ENCODE data around the gene ANKRD33B.
A peak's percentile ranks its signal among the peaks of the same experiment; 100 is the strongest.

ANKRD33B gene

GRCh38 chr5:10623305-10623910 is 59.5 kb downstream of the ANKRD33B start:
- Histone ChIP-seq H3K4ac (ENCODE audit: low read depth in 1 of 2, low read length in 2 of 2) (no peak overlapping the region), H4K8ac (ENCODE audit: low read length) (no peak overlapping the region), H3K79me1 (replicated peaks; ENCODE audit: low read length, poor library complexity, severe bottlenecking) (peaks cover 36% of the 10 kb centered on the region), H2BK120ac (ENCODE audit: low read depth, low read length) (no peak overlapping the region), H3K27me3 (ENCODE audit: control insufficient read depth in 1 of 2, insufficient read depth in 1 of 2, low read length in 2 of 2) (no peaks in the 10 kb centered on the region), H3K36me3 (ENCODE audit: control insufficient read depth in 1 of 2, insufficient read depth in 2 of 2, low read depth in 1 of 2, low read length in 2 of 2) (peaks cover 14 to 39% of the 10 kb centered on the region in 2 experiments), H2BK5ac (ENCODE audit: low read depth, low read length, poor library complexity, severe bottlenecking) (no peak overlapping the region), H2BK12ac (ENCODE audit: low read length in 2 of 2) (no peak overlapping the region), H3K4me2 (ENCODE audit: low read length, poor library complexity, severe bottlenecking) (no peak overlapping the region), H3K23ac (ENCODE audit: low read length in 2 of 2) (no peak overlapping the region), H3K18ac (ENCODE audit: low read depth in 1 of 2, low read length in 2 of 2) (no peak overlapping the region), H2AK5ac (ENCODE audit: low read length, severe bottlenecking) (peak overlapping the region; percentile 71), H3K9ac (ENCODE audit: low read length) (no peak overlapping the region), H3K4me3 (ENCODE audit: insufficient read depth in 1 of 2, low read depth in 1 of 2, low read length in 2 of 2) (no peak overlapping the region), H2BK15ac (ENCODE audit: low read depth, poor library complexity, severe bottlenecking) (no peak overlapping the region), H3K27ac (ENCODE audit: low read length, poor library complexity, severe bottlenecking) (no peak overlapping the region), H2AFZ (ENCODE audit: low read depth, low read length) (no peak overlapping the region), H3K4me1 (ENCODE audit: control insufficient read depth, insufficient read depth, low read depth, low read length) (peaks cover 4% of the 10 kb centered on the region), H4K91ac (ENCODE audit: low read length) (no peak overlapping the region), H3K9me3 (ENCODE audit: control insufficient read depth, low read length) (peaks cover 11% of the 10 kb centered on the region), H3K14ac (ENCODE audit: low read length in 2 of 2) (no peak overlapping the region)
- no peak for DNase-seq
- WGBS: 98% methylated on average over 6 of the region's 10 CpGs

- H2BK12ac ChIP-seq (ENCODE audit: low read length in 2 of 2): no peak overlapping the region
- WGBS: 90% methylated on average over 9 of the region's 11 CpGs
- no peak overlapping the region for H3K27ac ChIP-seq (ENCODE audit: low read length, poor library complexity, severe bottlenecking)
These were observed 60.3 kb downstream of the ANKRD33B start for GRCh38 chr5:10624206-10624605.

GRCh38 chr5:10624679-10625078 is 60.8 kb downstream of the ANKRD33B start:
- no peak overlapping the region for H2BK15ac ChIP-seq (ENCODE audit: low read depth, poor library complexity, severe bottlenecking)
- H3K27ac ChIP-seq (ENCODE audit: low read length, poor library complexity, severe bottlenecking): no peak overlapping the region
- peaks cover 38% of the 10 kb centered on the region for H3K79me1 ChIP-seq (replicated peaks; ENCODE audit: low read length, poor library complexity, severe bottlenecking)
- no peaks in the 10 kb centered on the region for H3K27me3 ChIP-seq (ENCODE audit: control insufficient read depth in 1 of 2, insufficient read depth in 1 of 2, low read length in 2 of 2)
- WGBS: 98% methylated on average over 6 of the region's 6 CpGs
- peaks cover 3 to 28% of the 10 kb centered on the region in 2 experiments for H3K36me3 ChIP-seq (ENCODE audit: control insufficient read depth in 1 of 2, insufficient read depth in 2 of 2, low read depth in 1 of 2, low read length in 2 of 2)
- H3K4me2 ChIP-seq (ENCODE audit: low read length, poor library complexity, severe bottlenecking): no peak overlapping the region
- H4K91ac ChIP-seq (ENCODE audit: low read length): no peak overlapping the region
- H3K23ac ChIP-seq (ENCODE audit: low read length in 2 of 2): no peak overlapping the region
- peaks cover 4% of the 10 kb centered on the region for H3K4me1 ChIP-seq (ENCODE audit: control insufficient read depth, insufficient read depth, low read depth, low read length)
- no peak overlapping the region for H4K8ac ChIP-seq (ENCODE audit: low read length)
- H2BK12ac ChIP-seq (ENCODE audit: low read length in 2 of 2): no peak overlapping the region
- no peak overlapping the region for H2AK5ac ChIP-seq (ENCODE audit: low read length, severe bottlenecking)
- H3K4ac ChIP-seq (ENCODE audit: low read depth in 1 of 2, low read length in 2 of 2): no peak overlapping the region
- H3K14ac ChIP-seq (ENCODE audit: low read length in 2 of 2): no peak overlapping the region
- H3K4me3 ChIP-seq (ENCODE audit: insufficient read depth in 1 of 2, low read depth in 1 of 2, low read length in 2 of 2): no peak overlapping the region
- no peak overlapping the region for H3K18ac ChIP-seq (ENCODE audit: low read depth in 1 of 2, low read length in 2 of 2)
- DNase-seq: no peak
- H3K9ac ChIP-seq (ENCODE audit: low read length): no peak overlapping the region
- peaks cover 11% of the 10 kb centered on the region for H3K9me3 ChIP-seq (ENCODE audit: control insufficient read depth, low read length)
- no peak overlapping the region for H2BK5ac ChIP-seq (ENCODE audit: low read depth, low read length, poor library complexity, severe bottlenecking)
- no peak overlapping the region for H2BK120ac ChIP-seq (ENCODE audit: low read depth, low read length)
- H2AFZ ChIP-seq (ENCODE audit: low read depth, low read length): no peak overlapping the region

More at GRCh38 chr5:10624206-10624605, 60.3 kb downstream of the ANKRD33B start:
- Histone ChIP-seq H3K4ac (ENCODE audit: low read depth in 1 of 2, low read length in 2 of 2) (no peak overlapping the region), H3K4me1 (ENCODE audit: control insufficient read depth, insufficient read depth, low read depth, low read length) (peaks cover 4% of the 10 kb centered on the region), H3K4me3 (ENCODE audit: insufficient read depth in 1 of 2, low read depth in 1 of 2, low read length in 2 of 2) (no peak overlapping the region), H4K91ac (ENCODE audit: low read length) (no peak overlapping the region), H2AFZ (ENCODE audit: low read depth, low read length) (no peak overlapping the region), H3K14ac (ENCODE audit: low read length in 2 of 2) (no peak overlapping the region), H3K9ac (ENCODE audit: low read length) (no peak overlapping the region), H2AK5ac (ENCODE audit: low read length, severe bottlenecking) (peak overlapping the region; percentile 62), H2BK5ac (ENCODE audit: low read depth, low read length, poor library complexity, severe bottlenecking) (no peak overlapping the region), H3K18ac (ENCODE audit: low read depth in 1 of 2, low read length in 2 of 2) (no peak overlapping the region), H3K27me3 (ENCODE audit: control insufficient read depth in 1 of 2, insufficient read depth in 1 of 2, low read length in 2 of 2) (no peaks in the 10 kb centered on the region), H3K4me2 (ENCODE audit: low read length, poor library complexity, severe bottlenecking) (no peak overlapping the region), H4K8ac (ENCODE audit: low read length) (no peak overlapping the region), H3K23ac (ENCODE audit: low read length in 2 of 2) (no peak overlapping the region), H2BK15ac (ENCODE audit: low read depth, poor library complexity, severe bottlenecking) (no peak overlapping the region), H3K9me3 (ENCODE audit: control insufficient read depth, low read length) (peaks cover 11% of the 10 kb centered on the region), H3K36me3 (ENCODE audit: control insufficient read depth in 1 of 2, insufficient read depth in 2 of 2, low read depth in 1 of 2, low read length in 2 of 2) (peaks cover 6 to 33% of the 10 kb centered on the region in 2 experiments), H3K79me1 (replicated peaks; ENCODE audit: low read length, poor library complexity, severe bottlenecking) (peaks cover 38% of the 10 kb centered on the region), H2BK120ac (ENCODE audit: low read depth, low read length) (no peak overlapping the region)
- no peak for DNase-seq

GRCh38 chr5:10625700-10626472 is 62.0 kb downstream of the ANKRD33B start:
- no peak overlapping the region for H3K23ac ChIP-seq (ENCODE audit: low read length in 2 of 2)
- H3K27me3 ChIP-seq (ENCODE audit: control insufficient read depth in 1 of 2, insufficient read depth in 1 of 2, low read length in 2 of 2): no peaks in the 10 kb centered on the region
- H3K9ac ChIP-seq (ENCODE audit: low read length): no peak overlapping the region
- no peak overlapping the region for H2AFZ ChIP-seq (ENCODE audit: low read depth, low read length)
- H2AK5ac ChIP-seq (ENCODE audit: low read length, severe bottlenecking): no peak overlapping the region
- H2BK15ac ChIP-seq (ENCODE audit: low read depth, poor library complexity, severe bottlenecking): no peak overlapping the region
- H3K9me3 ChIP-seq (ENCODE audit: control insufficient read depth, low read length): peaks cover 9% of the 10 kb centered on the region
- H4K8ac ChIP-seq (ENCODE audit: low read length): peak overlapping the region; percentile 19
- WGBS: 95% methylated on average over 15 of the region's 15 CpGs
- H3K4me2 ChIP-seq (ENCODE audit: low read length, poor library complexity, severe bottlenecking): no peak overlapping the region
- H2BK5ac ChIP-seq (ENCODE audit: low read depth, low read length, poor library complexity, severe bottlenecking): no peak overlapping the region
- H4K91ac ChIP-seq (ENCODE audit: low read length): no peak overlapping the region
- H2BK12ac ChIP-seq (ENCODE audit: low read length in 2 of 2): no peak overlapping the region
- peaks cover 37% of the 10 kb centered on the region for H3K79me1 ChIP-seq (replicated peaks; ENCODE audit: low read length, poor library complexity, severe bottlenecking)
- no peak overlapping the region for H3K4ac ChIP-seq (ENCODE audit: low read depth in 1 of 2, low read length in 2 of 2)
- H2BK120ac ChIP-seq (ENCODE audit: low read depth, low read length): no peak overlapping the region
- H3K18ac ChIP-seq (ENCODE audit: low read depth in 1 of 2, low read length in 2 of 2): no peak overlapping the region
- H3K36me3 ChIP-seq (ENCODE audit: control insufficient read depth in 1 of 2, insufficient read depth in 2 of 2, low read depth in 1 of 2, low read length in 2 of 2): peaks cover 3 to 23% of the 10 kb centered on the region in 2 experiments
- no peak overlapping the region for H3K14ac ChIP-seq (ENCODE audit: low read length in 2 of 2)
- peaks cover 4% of the 10 kb centered on the region for H3K4me1 ChIP-seq (ENCODE audit: control insufficient read depth, insufficient read depth, low read depth, low read length)
- H3K27ac ChIP-seq (ENCODE audit: low read length, poor library complexity, severe bottlenecking): no peak overlapping the region
- DNase-seq: no peak
- no peak overlapping the region for H3K4me3 ChIP-seq (ENCODE audit: insufficient read depth in 1 of 2, low read depth in 1 of 2, low read length in 2 of 2)
